Adrenal gland (tissue), 5 donors: ENCODE data around the gene AASDH.

Experiments used
- POLR2A ChIP-seq, 2 donors: fragments of 450-650 bp; IDR thresholded peaks; one replicate each; pipeline ENCODE4 v1.6.1; 2017; ENCODE audit warnings: antibody characterized with exemption in 2 of 2, mild to moderate bottlenecking in 2 of 2, moderate library complexity in 1 of 2
- TF ChIP-seq, protein P1 (sequence below), 6 experiments: fragments of 450-650 bp in 4 of 6; fragments of 200-600 bp in 2 of 6; sonication (generic) in 1 of 6; IDR thresholded peaks; 1 replicate in 5 of 6; 2 replicates in 1 of 6; pipeline versions ENCODE4 v1.5.1 to v1.8.0; 2016 to 2021; ENCODE audit warnings: antibody characterized with exemption in 6 of 6, mild to moderate bottlenecking in 2 of 6, moderate library complexity in 1 of 6
- donor health status: DM: no; HTN: no; CAD: no.

DNA sequence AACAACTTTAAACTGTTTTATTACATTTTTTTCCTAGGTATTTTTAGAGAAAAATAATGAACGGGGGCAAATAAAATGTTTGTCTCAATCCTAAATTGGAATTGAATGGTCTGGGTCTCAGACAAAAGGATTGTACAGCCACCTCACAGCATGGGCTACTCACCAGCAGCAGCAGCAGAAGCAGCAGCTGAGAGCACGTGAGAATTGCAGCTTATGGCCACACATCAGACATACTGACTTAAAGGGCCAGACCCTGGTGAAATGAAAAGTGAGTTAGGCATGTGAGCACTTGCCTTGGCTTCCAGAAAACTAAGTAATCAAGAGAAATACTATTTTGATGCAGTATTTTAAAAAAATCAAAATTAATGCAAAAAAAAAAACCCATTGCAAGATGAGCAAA is 56.6 kb downstream of the AASDH start:
- TF ChIP-seq, protein P1, sequence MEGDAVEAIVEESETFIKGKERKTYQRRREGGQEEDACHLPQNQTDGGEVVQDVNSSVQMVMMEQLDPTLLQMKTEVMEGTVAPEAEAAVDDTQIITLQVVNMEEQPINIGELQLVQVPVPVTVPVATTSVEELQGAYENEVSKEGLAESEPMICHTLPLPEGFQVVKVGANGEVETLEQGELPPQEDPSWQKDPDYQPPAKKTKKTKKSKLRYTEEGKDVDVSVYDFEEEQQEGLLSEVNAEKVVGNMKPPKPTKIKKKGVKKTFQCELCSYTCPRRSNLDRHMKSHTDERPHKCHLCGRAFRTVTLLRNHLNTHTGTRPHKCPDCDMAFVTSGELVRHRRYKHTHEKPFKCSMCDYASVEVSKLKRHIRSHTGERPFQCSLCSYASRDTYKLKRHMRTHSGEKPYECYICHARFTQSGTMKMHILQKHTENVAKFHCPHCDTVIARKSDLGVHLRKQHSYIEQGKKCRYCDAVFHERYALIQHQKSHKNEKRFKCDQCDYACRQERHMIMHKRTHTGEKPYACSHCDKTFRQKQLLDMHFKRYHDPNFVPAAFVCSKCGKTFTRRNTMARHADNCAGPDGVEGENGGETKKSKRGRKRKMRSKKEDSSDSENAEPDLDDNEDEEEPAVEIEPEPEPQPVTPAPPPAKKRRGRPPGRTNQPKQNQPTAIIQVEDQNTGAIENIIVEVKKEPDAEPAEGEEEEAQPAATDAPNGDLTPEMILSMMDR (IDR thresholded peaks at IDR 0.05): no peak
- TF ChIP-seq POLR2A (IDR thresholded peaks at IDR 0.05): no peak
